Measurements from ENCODE around the gene PARD3B.

GRCh38 chr2:204870053-204870452 lies 324.8 kb downstream of the PARD3B start:
- no peak for TF ChIP-seq CTCF (IDR thresholded peaks at IDR 0.05; ENCODE audit: insufficient read depth, low read length, poor library complexity, severe bottlenecking)
- TF ChIP-seq EZH2phosphoT487 (conservative IDR thresholded peaks at IDR 0.05; ENCODE audit: low read length), result no peak

All from SU-DHL-6 (cell line).